Natural killer cell (primary cell): ENCODE measurements around the gene STYXL1. TPM values are rescaled to one million over a fixed set of nuclear protein-coding genes. Genes with fewer than 3 reads are reported as not detected.

ENCODE experiments used
- ATAC-seq, 3 donors: fragments of 150-1000 bp in 2 of 3; fragments of 200-7000 bp in 1 of 3; cut with Tn5 transposase; 1 replicate in 1 of 3; 2 replicates in 2 of 3; pipeline ENCODE4 v1.10.0; 2021; ENCODE audit warnings: mild to moderate bottlenecking in 2 of 3, moderate library complexity in 2 of 3
- DNase-seq, 2 donors: peaks; one replicate each; pipeline versions ENCODE4 v3.0.0 to v3.0.0-alpha.2; 2013 to 2021; ENCODE audit warnings: mixed read lengths in 1 of 2
- H3K27ac ChIP-seq: one replicate; pipeline ENCODE4 v1.5.1; 2013; ENCODE audit warnings: mild to moderate bottlenecking, low read length
- H3K27me3 ChIP-seq: one replicate; pipeline ENCODE4 v1.6.1; 2013; ENCODE audit warnings: low read length; ENCODE audit not compliant: control insufficient read depth, insufficient read depth
- H3K36me3 ChIP-seq: one replicate; pipeline ENCODE4 v1.6.1; 2013; ENCODE audit warnings: low read length; ENCODE audit not compliant: control insufficient read depth, insufficient read depth
- H3K4me1 ChIP-seq: one replicate; pipeline ENCODE4 v1.6.1; 2013; ENCODE audit warnings: low read length; ENCODE audit not compliant: control insufficient read depth, insufficient read depth
- H3K4me3 ChIP-seq: one replicate; pipeline ENCODE4 v1.5.1; 2013; ENCODE audit warnings: low read length
- H3K9me3 ChIP-seq: one replicate; pipeline ENCODE4 v1.6.1; 2013; ENCODE audit warnings: low read length; ENCODE audit not compliant: control insufficient read depth, insufficient read depth
- H3K27ac Mint-ChIP-seq, 2 donors: one replicate each; pipeline ENCODE4 v1.8.0; 2022; ENCODE audit warnings: mild to moderate bottlenecking in 2 of 2, mixed read lengths in 2 of 2, moderate library complexity in 1 of 2
- H3K27me3 Mint-ChIP-seq, 2 donors: one replicate each; pipeline ENCODE4 v1.8.0; 2022; ENCODE audit warnings: low read depth in 2 of 2, mixed read lengths in 2 of 2
- H3K36me3 Mint-ChIP-seq: one replicate; pipeline ENCODE4 v1.8.0; 2022; ENCODE audit warnings: mixed read lengths
- H3K4me1 Mint-ChIP-seq, 2 donors: one replicate each; pipeline ENCODE4 v1.8.0; 2022; ENCODE audit warnings: mixed read lengths in 2 of 2
- H3K4me3 Mint-ChIP-seq: one replicate; pipeline ENCODE4 v1.8.0; 2022; ENCODE audit warnings: mild to moderate bottlenecking, moderate library complexity, mixed read lengths
- H3K9me3 Mint-ChIP-seq, 2 donors: one replicate each; pipeline ENCODE4 v1.8.0; 2022; ENCODE audit warnings: mixed read lengths in 2 of 2
- WGBS: methylation state at CpG from one replicate; pipeline ENCODE4 v1.1.7; 2013; ENCODE audit warnings: missing lambda C conversion rate; ENCODE audit not compliant: insufficient coverage; 5-methylcytosine and 5-hydroxymethylcytosine counted together
- intact Hi-C: fragments of 100-400 bp; cut with micrococcal nuclease; formaldehyde crosslinking; loops from one replicate; pipeline ENCODE4 v1.14.2; 2022
- total RNA-seq, 4 donors: library from RNA; stranded (reverse); fragments of 120-200 nt in 1 of 4; gene quantifications; one replicate each; pipeline versions ENCODE4 v1.2.3 to v1.2.4, GENCODE V29; 2013 to 2022
- TF ChIP-seq, protein P1 (sequence below): fragments of 200-600 bp; IDR thresholded peaks from one replicate; pipeline ENCODE4 v1.8.0; 2022; ENCODE audit warnings: antibody characterized with exemption

Gene STYXL1
- total RNA-seq, 3 donors from 2014 or later (not counting 1 experiment from before 2014, with no cell fraction given), result 15.1 to 33.2 (median 18.8) TPM

DNA sequence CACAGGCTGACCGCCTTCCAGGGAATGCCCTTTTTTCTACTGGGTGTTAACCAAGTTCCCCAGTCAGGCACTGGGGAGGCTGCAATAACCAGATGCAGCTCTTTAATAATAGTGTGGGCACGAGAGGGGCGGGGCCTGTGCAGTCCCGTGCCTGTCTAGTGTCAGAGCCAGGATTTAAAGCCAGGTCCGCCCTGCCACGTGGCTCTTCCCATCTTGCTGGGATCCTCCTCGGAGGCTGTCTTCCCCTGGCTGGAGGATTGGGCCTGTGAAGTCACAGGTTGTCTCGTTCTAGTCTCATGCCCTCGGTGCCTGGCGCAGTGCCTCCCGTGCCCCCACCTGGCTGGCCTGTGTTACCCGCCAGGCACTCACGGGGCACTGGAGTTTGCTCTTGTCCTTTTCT lies 78.6 kb downstream of the STYXL1 start:
- H3K27ac Mint-ChIP-seq, result peak overlapping the region in 1 of 2 donors; percentile 33
- WGBS, result 97% methylated on average over 13 of the region's 13 CpGs

DNA sequence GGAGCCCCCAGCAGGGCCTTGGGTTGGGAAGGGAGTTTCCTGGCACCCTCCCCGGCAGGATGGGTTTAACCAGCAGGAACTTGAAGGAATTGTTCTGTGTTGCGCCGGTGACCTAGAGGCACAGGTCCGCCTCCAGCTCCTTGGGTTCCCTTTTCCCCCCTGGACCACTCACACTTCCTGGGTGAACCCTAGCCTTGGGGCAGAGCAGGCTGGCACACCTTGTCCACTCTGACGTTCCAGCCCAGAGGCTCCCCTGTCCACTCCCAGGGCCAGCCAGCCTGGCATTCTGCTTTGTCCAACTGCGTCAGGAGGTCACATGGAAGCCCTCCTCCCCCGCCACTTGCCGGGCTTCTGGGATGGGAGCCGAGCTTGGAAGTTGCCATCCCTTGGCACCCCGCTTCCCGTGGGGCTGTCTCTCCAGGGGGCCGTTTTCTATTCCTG lies 79.2 kb downstream of the STYXL1 start:
- ATAC-seq, result no peak
- Mint-ChIP-seq H3K27ac (no peak overlapping the region), H3K4me3 (no peak overlapping the region), H3K27me3 (no peaks in the 10 kb centered on the region), H3K9me3 (no peaks in the 10 kb centered on the region), H3K36me3 (no peaks in the 10 kb centered on the region), H3K4me1 (peaks cover 0 to 11% of the 10 kb centered on the region in 2 donors)
- Histone ChIP-seq H3K27me3 (no peaks in the 10 kb centered on the region), H3K4me3 (no peak overlapping the region), H3K9me3 (no peaks in the 10 kb centered on the region), H3K4me1 (peaks cover 3% of the 10 kb centered on the region), H3K36me3 (peaks cover 16% of the 10 kb centered on the region), H3K27ac (no peak overlapping the region)
- 96% methylated on average over 12 of the region's 12 CpGs for WGBS
- TF ChIP-seq, protein P1, sequence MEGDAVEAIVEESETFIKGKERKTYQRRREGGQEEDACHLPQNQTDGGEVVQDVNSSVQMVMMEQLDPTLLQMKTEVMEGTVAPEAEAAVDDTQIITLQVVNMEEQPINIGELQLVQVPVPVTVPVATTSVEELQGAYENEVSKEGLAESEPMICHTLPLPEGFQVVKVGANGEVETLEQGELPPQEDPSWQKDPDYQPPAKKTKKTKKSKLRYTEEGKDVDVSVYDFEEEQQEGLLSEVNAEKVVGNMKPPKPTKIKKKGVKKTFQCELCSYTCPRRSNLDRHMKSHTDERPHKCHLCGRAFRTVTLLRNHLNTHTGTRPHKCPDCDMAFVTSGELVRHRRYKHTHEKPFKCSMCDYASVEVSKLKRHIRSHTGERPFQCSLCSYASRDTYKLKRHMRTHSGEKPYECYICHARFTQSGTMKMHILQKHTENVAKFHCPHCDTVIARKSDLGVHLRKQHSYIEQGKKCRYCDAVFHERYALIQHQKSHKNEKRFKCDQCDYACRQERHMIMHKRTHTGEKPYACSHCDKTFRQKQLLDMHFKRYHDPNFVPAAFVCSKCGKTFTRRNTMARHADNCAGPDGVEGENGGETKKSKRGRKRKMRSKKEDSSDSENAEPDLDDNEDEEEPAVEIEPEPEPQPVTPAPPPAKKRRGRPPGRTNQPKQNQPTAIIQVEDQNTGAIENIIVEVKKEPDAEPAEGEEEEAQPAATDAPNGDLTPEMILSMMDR, result no peak
- DNase-seq, result no peak
- intact Hi-C loops, result no loop called here

More for the DNA sequence above, 78.6 kb downstream of the STYXL1 start:
- intact Hi-C loops, result no loop called here
- no peak for DNase-seq
- Mint-ChIP-seq H3K4me1 (peaks cover 0 to 9% of the 10 kb centered on the region in 2 donors), H3K27me3 (no peaks in the 10 kb centered on the region), H3K36me3 (no peaks in the 10 kb centered on the region), H3K9me3 (no peaks in the 10 kb centered on the region), H3K4me3 (no peak overlapping the region)
- no peak for ATAC-seq
- H3K9me3 ChIP-seq, result no peaks in the 10 kb centered on the region
- H3K36me3 ChIP-seq, result peaks cover 20% of the 10 kb centered on the region
- peaks cover 3% of the 10 kb centered on the region for H3K4me1 ChIP-seq
- no peaks in the 10 kb centered on the region for H3K27me3 ChIP-seq
- no peak overlapping the region for H3K4me3 ChIP-seq
- H3K27ac ChIP-seq, result no peak overlapping the region
- TF ChIP-seq, protein P1, result no peak

DNA sequence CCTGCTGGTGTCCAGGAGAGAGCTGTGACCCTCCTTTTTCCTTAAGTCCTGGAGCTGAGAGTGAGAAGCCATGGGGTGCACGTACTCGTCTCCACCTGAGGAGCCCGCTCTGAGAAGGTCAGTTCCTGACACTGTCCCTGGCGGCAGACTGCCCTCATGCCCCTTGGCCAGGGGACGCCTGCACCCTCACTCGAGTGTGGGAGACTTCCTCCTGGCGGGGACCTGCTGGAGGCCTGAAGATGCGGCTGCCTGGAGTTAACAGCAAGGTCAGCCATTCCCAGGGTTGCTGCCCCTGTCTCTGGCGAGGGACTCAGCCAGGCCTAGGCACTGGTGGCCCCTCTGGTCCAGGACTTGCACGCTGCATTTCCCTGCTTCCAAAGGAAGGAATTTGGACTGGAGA lies 79.8 kb downstream of the STYXL1 start:
- DNase-seq, result no peak
- Histone ChIP-seq H3K36me3 (peaks cover 15% of the 10 kb centered on the region), H3K27me3 (no peaks in the 10 kb centered on the region), H3K4me1 (peaks cover 3% of the 10 kb centered on the region), H3K4me3 (no peak overlapping the region), H3K27ac (no peak overlapping the region), H3K9me3 (no peaks in the 10 kb centered on the region)
- TF ChIP-seq, protein P1, result no peak
- Mint-ChIP-seq H3K36me3 (no peaks in the 10 kb centered on the region), H3K4me1 (peaks cover 0 to 15% of the 10 kb centered on the region in 2 donors), H3K4me3 (no peak overlapping the region), H3K27ac (no peak overlapping the region), H3K9me3 (no peaks in the 10 kb centered on the region), H3K27me3 (no peaks in the 10 kb centered on the region)
- intact Hi-C loops, result no loop called here
- 83% methylated on average over 10 of the region's 10 CpGs for WGBS
- ATAC-seq, result no peak

DNA sequence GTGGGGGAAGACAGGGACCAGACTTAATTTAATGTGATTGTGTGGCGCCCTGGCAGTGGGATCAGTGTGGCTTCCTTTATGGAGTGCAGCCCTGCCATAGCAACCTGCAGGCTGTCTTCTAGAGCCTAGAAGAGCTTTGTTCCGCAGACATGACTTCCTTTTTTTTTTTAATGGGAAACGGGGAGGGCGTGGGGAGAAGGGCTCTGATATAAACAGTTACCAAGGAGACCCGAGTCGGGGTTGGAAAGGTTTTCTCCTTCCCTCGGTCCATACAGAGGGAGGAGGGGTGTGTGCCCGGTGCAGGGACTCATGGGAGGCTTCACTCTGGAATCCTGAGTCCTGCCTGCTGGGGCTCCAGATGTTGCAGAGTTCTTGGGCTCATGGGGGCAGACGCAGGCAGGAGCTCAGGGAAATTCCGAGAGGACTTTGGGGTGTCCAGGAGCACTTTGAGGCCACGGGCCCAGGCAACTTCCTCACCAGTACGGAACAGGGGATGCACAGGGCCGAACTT lies 80.3 kb downstream of the STYXL1 start:
- intact Hi-C loops, result no loop called here
- TF ChIP-seq, protein P1, result no peak
- Histone ChIP-seq H3K36me3 (peaks cover 13% of the 10 kb centered on the region), H3K27me3 (no peaks in the 10 kb centered on the region), H3K9me3 (no peaks in the 10 kb centered on the region), H3K4me3 (no peak overlapping the region), H3K27ac (no peak overlapping the region), H3K4me1 (peaks cover 3% of the 10 kb centered on the region)
- H3K27me3 Mint-ChIP-seq, result no peaks in the 10 kb centered on the region
- no peak overlapping the region for H3K4me3 Mint-ChIP-seq
- no peaks in the 10 kb centered on the region for H3K9me3 Mint-ChIP-seq
- ATAC-seq (no peak), DNase-seq (no peak)
- 58% methylated on average over 13 of the region's 13 CpGs for WGBS
- H3K4me1 Mint-ChIP-seq, result peaks cover 0 to 15% of the 10 kb centered on the region in 2 donors
- H3K27ac Mint-ChIP-seq, result no peak overlapping the region
- no peaks in the 10 kb centered on the region for H3K36me3 Mint-ChIP-seq
